T-helper 1 cell treated with Interleukin-12 subunit alpha and Interleukin-12 subunit beta and Interleukin-4 antibody, amounts not matched to agents 30 μg/mL and 1 μg/mL, for 36 hours (primary cell): ENCODE results near the gene RXYLT1.
A peak's percentile ranks its signal among the peaks of the same experiment; 100 is the strongest.

ENCODE experiments used
- H3K27ac Mint-ChIP-seq: one replicate; pipeline ENCODE4 v1.8.0; 2021; ENCODE audit warnings: mild to moderate bottlenecking, mixed read lengths
- H3K27me3 Mint-ChIP-seq: one replicate; pipeline ENCODE4 v1.8.0; 2021; ENCODE audit warnings: low read depth, mixed read lengths
- H3K36me3 Mint-ChIP-seq: one replicate; pipeline ENCODE4 v1.8.0; 2021; ENCODE audit warnings: low read depth, mixed read lengths
- H3K4me1 Mint-ChIP-seq: one replicate; pipeline ENCODE4 v1.8.0; 2021; ENCODE audit warnings: low read depth, mixed read lengths
- H3K4me3 Mint-ChIP-seq: one replicate; pipeline ENCODE4 v1.8.0; 2021; ENCODE audit warnings: mild to moderate bottlenecking, moderate library complexity, mixed read lengths
- H3K9me3 Mint-ChIP-seq: one replicate; pipeline ENCODE4 v1.8.0; 2021; ENCODE audit warnings: mixed read lengths

RXYLT1 gene

GRCh38 chr12:63777340-63777739 is 2.4 kb upstream of the RXYLT1 start:
- Mint-ChIP-seq H3K9me3 (no peaks in the 10 kb centered on the region), H3K36me3 (peaks cover 2% of the 10 kb centered on the region), H3K4me3 (no peak overlapping the region), H3K27ac (no peak overlapping the region), H3K27me3 (peaks cover 13% of the 10 kb centered on the region), H3K4me1 (peaks cover 19% of the 10 kb centered on the region)

GRCh38 chr12:63782466-63782865 is 2.8 kb downstream of the RXYLT1 start:
- Mint-ChIP-seq H3K9me3 (no peaks in the 10 kb centered on the region), H3K36me3 (peaks cover 29% of the 10 kb centered on the region), H3K4me3 (no peak overlapping the region), H3K27ac (no peak overlapping the region), H3K27me3 (peaks cover 3% of the 10 kb centered on the region), H3K4me1 (peaks cover 18% of the 10 kb centered on the region)

GRCh38 chr12:63787306-63787705 is 7.6 kb downstream of the RXYLT1 start:
- Mint-ChIP-seq H3K9me3 (no peaks in the 10 kb centered on the region), H3K36me3 (peaks cover 45% of the 10 kb centered on the region), H3K27me3 (no peaks in the 10 kb centered on the region), H3K4me3 (no peak overlapping the region), H3K4me1 (peaks cover 1% of the 10 kb centered on the region), H3K27ac (no peak overlapping the region)

GRCh38 chr12:63790608-63790945 is 10.9 kb downstream of the RXYLT1 start:
- H3K36me3 Mint-ChIP-seq = peaks cover 29% of the 10 kb centered on the region
- no peak overlapping the region for H3K4me3 Mint-ChIP-seq
- no peak overlapping the region for H3K27ac Mint-ChIP-seq
- no peaks in the 10 kb centered on the region for H3K9me3 Mint-ChIP-seq
- H3K27me3 Mint-ChIP-seq = no peaks in the 10 kb centered on the region
- H3K4me1 Mint-ChIP-seq = no peaks in the 10 kb centered on the region

- H3K27me3 Mint-ChIP-seq = no peaks in the 10 kb centered on the region
- no peak overlapping the region for H3K4me3 Mint-ChIP-seq
- H3K27ac Mint-ChIP-seq = no peak overlapping the region
Observed at GRCh38 chr12:63792338-63792737, 12.6 kb downstream of the RXYLT1 start.

GRCh38 chr12:63795032-63795687 is 15.5 kb downstream of the RXYLT1 start:
- no peaks in the 10 kb centered on the region for H3K27me3 Mint-ChIP-seq

More at GRCh38 chr12:63792338-63792737, 12.6 kb downstream of the RXYLT1 start:
- Mint-ChIP-seq H3K9me3 (no peaks in the 10 kb centered on the region), H3K36me3 (peaks cover 20% of the 10 kb centered on the region), H3K4me1 (no peaks in the 10 kb centered on the region)

GRCh38 chr12:63795944-63796343 is 16.2 kb downstream of the RXYLT1 start:
- no peaks in the 10 kb centered on the region for H3K4me1 Mint-ChIP-seq
- no peak overlapping the region for H3K27ac Mint-ChIP-seq
- H3K4me3 Mint-ChIP-seq = no peak overlapping the region
- H3K36me3 Mint-ChIP-seq = peaks cover 4% of the 10 kb centered on the region
- no peaks in the 10 kb centered on the region for H3K27me3 Mint-ChIP-seq
- no peaks in the 10 kb centered on the region for H3K9me3 Mint-ChIP-seq

More at GRCh38 chr12:63795032-63795687, 15.5 kb downstream of the RXYLT1 start:
- H3K27ac Mint-ChIP-seq = no peak overlapping the region
- no peak overlapping the region for H3K4me3 Mint-ChIP-seq
- H3K4me1 Mint-ChIP-seq = no peaks in the 10 kb centered on the region
- H3K36me3 Mint-ChIP-seq = peaks cover 10% of the 10 kb centered on the region
- no peaks in the 10 kb centered on the region for H3K9me3 Mint-ChIP-seq

- Mint-ChIP-seq H3K27me3 (no peaks in the 10 kb centered on the region), H3K9me3 (no peaks in the 10 kb centered on the region), H3K4me3 (no peak overlapping the region), H3K4me1 (no peaks in the 10 kb centered on the region), H3K36me3 (no peaks in the 10 kb centered on the region), H3K27ac (no peak overlapping the region)
Observed at GRCh38 chr12:63802012-63802608, 22.4 kb downstream of the RXYLT1 start.

GRCh38 chr12:63804746-63805145 is 25.0 kb downstream of the RXYLT1 start:
- H3K27me3 Mint-ChIP-seq = no peaks in the 10 kb centered on the region
- H3K4me3 Mint-ChIP-seq = no peak overlapping the region
- no peaks in the 10 kb centered on the region for H3K9me3 Mint-ChIP-seq
- H3K27ac Mint-ChIP-seq = no peak overlapping the region
- H3K4me1 Mint-ChIP-seq = peaks cover 4% of the 10 kb centered on the region
- peaks cover 3% of the 10 kb centered on the region for H3K36me3 Mint-ChIP-seq

- no peaks in the 10 kb centered on the region for H3K27me3 Mint-ChIP-seq
- no peak overlapping the region for H3K4me3 Mint-ChIP-seq
- H3K4me1 Mint-ChIP-seq = peaks cover 5% of the 10 kb centered on the region
Observed at GRCh38 chr12:63805704-63806672, 26.3 kb downstream of the RXYLT1 start.

GRCh38 chr12:63808631-63809030 is 28.9 kb downstream of the RXYLT1 start:
- H3K4me1 Mint-ChIP-seq = peaks cover 11% of the 10 kb centered on the region

More at GRCh38 chr12:63805704-63806672, 26.3 kb downstream of the RXYLT1 start:
- peaks cover 4% of the 10 kb centered on the region for H3K36me3 Mint-ChIP-seq
- H3K9me3 Mint-ChIP-seq = no peaks in the 10 kb centered on the region
- H3K27ac Mint-ChIP-seq = no peak overlapping the region

GRCh38 chr12:63809566-63809965 is 29.9 kb downstream of the RXYLT1 start:
- peak overlapping the region; percentile 16 for H3K27ac Mint-ChIP-seq
- H3K9me3 Mint-ChIP-seq = no peaks in the 10 kb centered on the region
- H3K4me1 Mint-ChIP-seq = peaks cover 17% of the 10 kb centered on the region
- H3K27me3 Mint-ChIP-seq = no peaks in the 10 kb centered on the region
- H3K36me3 Mint-ChIP-seq = peaks cover 4% of the 10 kb centered on the region
- H3K4me3 Mint-ChIP-seq = no peak overlapping the region

More at GRCh38 chr12:63808631-63809030, 28.9 kb downstream of the RXYLT1 start:
- H3K27ac Mint-ChIP-seq = no peak overlapping the region
- H3K4me3 Mint-ChIP-seq = no peak overlapping the region
- peaks cover 4% of the 10 kb centered on the region for H3K36me3 Mint-ChIP-seq
- no peaks in the 10 kb centered on the region for H3K27me3 Mint-ChIP-seq
- no peaks in the 10 kb centered on the region for H3K9me3 Mint-ChIP-seq

- peaks cover 33% of the 10 kb centered on the region for H3K4me1 Mint-ChIP-seq
- peak overlapping the region; percentile 55 for H3K27ac Mint-ChIP-seq
- H3K27me3 Mint-ChIP-seq = no peaks in the 10 kb centered on the region
- H3K36me3 Mint-ChIP-seq = peaks cover 7% of the 10 kb centered on the region
- H3K9me3 Mint-ChIP-seq = peaks cover 4% of the 10 kb centered on the region
- H3K4me3 Mint-ChIP-seq = no peak overlapping the region
Observed at GRCh38 chr12:63811334-63811733, 31.6 kb downstream of the RXYLT1 start.

GRCh38 chr12:63811755-63812154 is 32.0 kb downstream of the RXYLT1 start:
- H3K4me1 Mint-ChIP-seq = peaks cover 33% of the 10 kb centered on the region
- peaks cover 7% of the 10 kb centered on the region for H3K36me3 Mint-ChIP-seq
- H3K27me3 Mint-ChIP-seq = no peaks in the 10 kb centered on the region
- H3K27ac Mint-ChIP-seq = peak overlapping the region; percentile 55
- no peak overlapping the region for H3K4me3 Mint-ChIP-seq
- peaks cover 4% of the 10 kb centered on the region for H3K9me3 Mint-ChIP-seq
